HG03108 (cell line): ENCODE results near the gene CFL2.

Experiments used
- ATAC-seq: cut with Tn5 transposase; IDR thresholded peaks from one replicate; pipeline ENCODE4 v1.9.1; 2021; ENCODE audit warnings: moderate library complexity; ENCODE audit not compliant: unreplicated experiment

CFL2 gene

DNA sequence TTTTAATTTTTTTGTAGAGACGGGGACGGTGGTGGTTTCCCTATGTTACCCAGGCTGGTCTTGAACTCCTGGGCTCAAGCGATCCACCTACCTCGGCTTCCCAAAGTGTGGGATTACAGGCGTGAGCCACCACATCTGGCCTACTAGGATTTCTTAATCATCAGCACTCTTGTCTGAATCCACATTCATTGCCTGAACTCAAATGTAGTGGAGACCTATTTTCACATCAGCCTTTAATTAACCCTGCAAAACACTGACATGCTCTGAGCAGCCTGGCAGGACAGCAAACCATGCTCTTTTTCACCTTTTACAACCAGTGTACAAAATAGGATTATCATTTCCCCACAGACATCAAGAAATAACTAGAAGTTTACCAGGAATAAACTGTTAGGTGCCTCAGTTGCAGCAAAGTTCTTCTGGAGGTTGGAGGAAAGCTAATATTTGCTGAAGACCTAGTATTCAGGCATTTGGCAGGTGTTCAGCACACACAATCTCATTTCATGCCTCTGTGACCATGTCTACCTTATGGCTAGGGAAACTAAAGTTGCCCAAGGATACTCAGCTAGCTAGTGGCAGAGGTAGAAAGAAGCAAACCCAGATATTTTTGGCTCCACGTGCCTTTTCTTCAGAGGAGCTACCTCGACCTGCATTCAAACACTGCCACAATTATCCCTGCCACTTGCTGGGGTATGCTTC lies 37.7 kb downstream of the CFL2 start:
- ATAC-seq = no peak

- no peak for ATAC-seq
Observed at GRCh38 chr14:34673702-34674101, 40.7 kb downstream of the CFL2 start.

DNA sequence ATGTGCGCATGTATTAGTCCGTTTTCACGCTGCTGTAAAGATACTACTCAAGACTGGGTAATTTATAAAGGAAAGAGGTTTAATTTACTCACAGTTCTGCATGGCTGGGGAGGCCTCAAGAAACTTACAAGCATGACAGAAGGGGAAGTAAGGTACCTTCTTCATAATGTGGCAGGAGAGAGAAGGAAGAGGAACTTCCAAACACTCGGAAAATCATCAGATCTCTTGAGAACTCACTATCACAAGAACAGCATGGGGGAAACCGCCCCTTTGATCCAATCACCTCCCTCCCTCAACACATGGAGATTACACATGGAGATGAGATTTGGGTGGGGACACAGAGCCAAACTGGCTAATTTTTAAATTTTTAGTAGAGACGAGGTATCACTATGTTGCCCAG lies 42.7 kb downstream of the CFL2 start:
- no peak for ATAC-seq

DNA sequence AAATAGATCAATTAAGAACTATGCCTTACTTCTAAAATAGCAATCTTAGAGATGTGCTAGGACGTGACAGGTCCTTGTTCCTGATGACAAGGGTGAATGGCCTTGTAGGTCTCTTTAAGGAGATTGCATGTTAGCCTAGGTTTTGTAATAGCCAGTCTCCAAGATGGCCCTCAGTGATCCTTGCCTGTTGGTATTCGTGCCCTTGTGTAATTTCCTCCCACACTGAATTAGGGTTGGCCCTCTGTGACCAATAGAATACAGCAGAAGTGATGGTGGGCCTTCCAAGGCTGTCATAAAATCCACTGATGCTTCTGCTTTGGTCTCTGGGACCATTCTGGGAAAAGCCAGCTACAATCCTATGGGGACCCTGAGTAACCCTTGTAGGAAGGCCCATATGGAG lies 46.3 kb downstream of the CFL2 start:
- no peak for ATAC-seq

DNA sequence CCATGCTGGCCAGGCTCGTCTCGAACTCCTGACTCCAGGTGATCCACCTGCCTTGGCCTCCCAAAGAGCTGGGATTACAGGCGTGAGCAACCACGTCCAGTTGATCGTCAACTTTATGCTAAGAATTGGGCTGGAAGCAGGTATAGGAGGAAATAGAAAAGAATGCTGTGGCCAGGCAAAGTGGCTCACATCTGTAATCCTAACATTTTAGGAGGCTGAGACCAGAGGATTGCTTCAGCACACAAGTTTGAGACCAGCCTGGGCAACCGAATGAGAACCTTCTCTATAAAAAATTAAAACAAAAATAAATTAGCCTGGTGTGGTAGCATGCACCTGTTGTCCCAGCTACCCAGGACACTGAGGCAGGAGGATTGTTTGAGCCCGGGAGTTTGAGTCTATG lies 47.4 kb downstream of the CFL2 start:
- no peak for ATAC-seq

- ATAC-seq = no peak
Observed at GRCh38 chr14:34665785-34666435, 48.5 kb downstream of the CFL2 start.

DNA sequence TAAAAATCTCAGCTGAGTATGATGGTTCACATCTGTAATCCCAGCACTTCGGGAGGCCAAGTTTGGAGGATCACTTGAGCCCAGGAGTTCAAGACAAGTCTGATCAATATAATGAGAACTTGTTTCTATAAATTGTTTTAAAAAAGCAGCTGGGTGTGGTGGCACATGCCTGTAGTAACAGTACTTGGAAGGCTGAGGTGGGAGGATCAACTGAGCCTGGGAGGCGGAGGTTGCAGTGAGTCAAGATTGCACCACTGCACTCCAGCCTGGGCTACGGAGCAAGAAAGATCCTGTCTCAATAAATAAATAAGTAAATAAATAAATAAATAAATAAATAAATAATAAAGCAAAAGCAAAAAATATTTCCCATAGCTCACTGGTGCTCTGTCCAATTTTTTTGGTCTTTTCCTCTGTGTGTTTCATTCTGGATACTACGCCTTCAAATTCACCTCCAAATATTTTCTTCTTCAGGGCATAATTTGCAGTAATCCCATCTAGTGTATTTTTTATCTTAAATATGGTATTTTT lies 51.8 kb downstream of the CFL2 start:
- ATAC-seq = no peak

- no peak for ATAC-seq
Observed at GRCh38 chr14:34660796-34661195, 53.6 kb downstream of the CFL2 start.
